Tibial nerve (tissue), 4 donors: ENCODE measurements around the gene FGGY. TPM values are rescaled to one million over a fixed set of nuclear protein-coding genes. Genes with fewer than 3 reads are reported as not detected.

Source experiments
- DNase-seq, 2 donors: peaks; one replicate each; pipeline ENCODE4 v3.0.0-alpha.2; 2019; ENCODE audit warnings: low spot score in 2 of 2
- H3K27ac ChIP-seq, 4 donors: fragments of 200-600 bp; sonication (generic) in 3 of 4; one replicate each; pipeline ENCODE4 v1.5.1; 2017 to 2019; ENCODE audit warnings: mild to moderate bottlenecking in 1 of 4
- H3K27me3 ChIP-seq, 2 donors: fragments of 200-600 bp; sonication (generic) in 1 of 2; one replicate each; pipeline versions ENCODE4 v1.5.1 to v1.6.0; 2017 to 2019
- H3K36me3 ChIP-seq, 3 donors: fragments of 200-600 bp; sonication (generic); one replicate each; pipeline ENCODE4 v1.5.1; 2018 to 2019
- H3K4me1 ChIP-seq, 4 donors: fragments of 200-600 bp; sonication (generic) in 3 of 4; one replicate each; pipeline ENCODE4 v1.5.1; 2017 to 2019
- H3K4me3 ChIP-seq, 4 donors: fragments of 200-600 bp; sonication (generic) in 3 of 4; one replicate each; pipeline ENCODE4 v1.5.1; 2017 to 2019; ENCODE audit warnings: mild to moderate bottlenecking in 1 of 4, moderate library complexity in 1 of 4
- H3K9me3 ChIP-seq, 4 donors: fragments of 200-600 bp; sonication (generic) in 3 of 4; one replicate each; pipeline ENCODE4 v1.5.1; 2017 to 2019
- EP300 ChIP-seq, 2 donors: sonication (generic); formaldehyde crosslinking; IDR thresholded peaks; one replicate each; pipeline ENCODE4 v1.6.1; 2017; ENCODE audit warnings: antibody characterized with exemption in 2 of 2, mild to moderate bottlenecking in 1 of 2
- POLR2A ChIP-seq, 2 donors: fragments of 450-650 bp; IDR thresholded peaks; one replicate each; pipeline ENCODE4 v1.6.1; 2017; ENCODE audit warnings: antibody characterized with exemption in 2 of 2, mild to moderate bottlenecking in 2 of 2, moderate library complexity in 2 of 2
- WGBS, 2 donors: methylation state at CpG; one replicate each; pipeline ENCODE4 v1.1.5; 2018; 5-methylcytosine and 5-hydroxymethylcytosine counted together
- total RNA-seq, 4 donors: library from RNA; depleted of rRNA; stranded (reverse); fragments of >200 nt; gene quantifications; one replicate each; pipeline ENCODE4 v1.1.0, GENCODE V29; 2016
- TF ChIP-seq, protein P1 (sequence below), 5 experiments: fragments of 200-600 bp in 3 of 5; fragments of 450-650 bp in 2 of 5; sonication (generic) in 3 of 5; IDR thresholded peaks; one replicate each; pipeline ENCODE4 v1.5.1; 2016 to 2019; ENCODE audit warnings: antibody characterized with exemption in 5 of 5, mild to moderate bottlenecking in 3 of 5, moderate library complexity in 2 of 5

The FGGY gene
- total RNA-seq, 4 donors from 2014 or later, result 27.0 to 40.6 (median 32.9) TPM

DNA sequence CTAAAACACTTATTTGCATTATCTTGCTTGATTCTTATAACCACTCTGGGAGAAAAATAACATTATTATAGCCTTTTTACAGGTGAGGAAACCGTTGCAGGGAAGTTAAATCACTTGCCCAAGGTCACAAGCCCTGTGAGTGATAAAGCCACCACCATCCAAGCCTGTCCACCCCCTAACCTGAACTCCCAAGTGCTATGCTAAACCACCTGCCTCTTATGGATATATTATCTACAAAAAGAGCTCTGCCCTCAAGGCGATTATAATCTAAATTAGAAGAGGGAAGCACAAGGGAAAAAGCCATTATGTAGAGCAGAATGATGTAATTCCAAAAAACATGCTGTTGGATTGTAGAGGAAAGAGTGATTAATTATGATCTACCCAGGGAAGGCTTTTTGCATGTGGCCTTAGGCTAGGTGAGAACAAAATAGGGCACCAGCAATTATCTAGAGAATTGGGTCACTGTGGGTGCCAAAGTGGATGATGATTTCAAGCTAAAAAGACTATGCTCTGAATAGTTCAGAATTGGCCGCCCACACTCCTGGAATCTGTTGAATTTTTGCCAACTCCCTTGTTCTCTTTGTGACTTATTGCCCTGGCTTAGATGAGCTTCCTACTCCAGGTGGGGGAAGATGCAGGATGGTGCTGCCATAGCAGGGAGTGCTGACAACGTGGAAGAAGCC, 205.3 kb downstream of the FGGY start:
- no peak overlapping the region for H3K4me3 ChIP-seq
- H3K27me3 ChIP-seq, result no peaks in the 10 kb centered on the region
- no peak for DNase-seq
- no peak overlapping the region for H3K27ac ChIP-seq
- H3K36me3 ChIP-seq, result no peaks in the 10 kb centered on the region
- H3K4me1 ChIP-seq, result peaks cover 0 to 26% (median 0%) of the 10 kb centered on the region in 4 donors
- WGBS, 2 donors, result 73% methylated on average over 4 of the region's 4 CpGs
- TF ChIP-seq POLR2A (IDR thresholded peaks at IDR 0.05), result no peak
- TF ChIP-seq EP300 (IDR thresholded peaks at IDR 0.05), result no peak
- TF ChIP-seq, protein P1, sequence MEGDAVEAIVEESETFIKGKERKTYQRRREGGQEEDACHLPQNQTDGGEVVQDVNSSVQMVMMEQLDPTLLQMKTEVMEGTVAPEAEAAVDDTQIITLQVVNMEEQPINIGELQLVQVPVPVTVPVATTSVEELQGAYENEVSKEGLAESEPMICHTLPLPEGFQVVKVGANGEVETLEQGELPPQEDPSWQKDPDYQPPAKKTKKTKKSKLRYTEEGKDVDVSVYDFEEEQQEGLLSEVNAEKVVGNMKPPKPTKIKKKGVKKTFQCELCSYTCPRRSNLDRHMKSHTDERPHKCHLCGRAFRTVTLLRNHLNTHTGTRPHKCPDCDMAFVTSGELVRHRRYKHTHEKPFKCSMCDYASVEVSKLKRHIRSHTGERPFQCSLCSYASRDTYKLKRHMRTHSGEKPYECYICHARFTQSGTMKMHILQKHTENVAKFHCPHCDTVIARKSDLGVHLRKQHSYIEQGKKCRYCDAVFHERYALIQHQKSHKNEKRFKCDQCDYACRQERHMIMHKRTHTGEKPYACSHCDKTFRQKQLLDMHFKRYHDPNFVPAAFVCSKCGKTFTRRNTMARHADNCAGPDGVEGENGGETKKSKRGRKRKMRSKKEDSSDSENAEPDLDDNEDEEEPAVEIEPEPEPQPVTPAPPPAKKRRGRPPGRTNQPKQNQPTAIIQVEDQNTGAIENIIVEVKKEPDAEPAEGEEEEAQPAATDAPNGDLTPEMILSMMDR (IDR thresholded peaks at IDR 0.05), result no peak
- H3K9me3 ChIP-seq, result no peaks in the 10 kb centered on the region

DNA sequence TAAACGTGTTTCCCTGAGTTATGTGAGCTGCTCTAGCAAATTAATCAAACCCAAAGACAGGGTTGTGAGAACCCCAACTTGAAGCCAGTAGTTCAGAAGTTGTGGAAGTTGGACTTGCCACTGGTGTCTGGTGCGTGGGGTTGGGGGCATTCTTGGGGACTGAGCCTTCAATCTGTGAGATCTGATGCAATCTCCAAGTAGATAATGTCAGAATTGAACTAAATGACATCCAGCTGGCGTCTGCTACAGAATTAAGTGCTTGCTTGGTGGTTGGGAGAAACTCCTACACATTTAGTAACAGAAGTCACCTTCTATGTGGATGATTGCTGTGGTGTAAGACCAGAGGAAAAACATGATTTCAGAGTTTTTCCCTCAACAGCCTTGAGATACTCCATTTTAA, 207.4 kb downstream of the FGGY start:
- H3K27ac ChIP-seq, result no peak overlapping the region
- no peaks in the 10 kb centered on the region for H3K27me3 ChIP-seq
- peaks cover 0 to 34% (median 0%) of the 10 kb centered on the region in 4 donors for H3K4me1 ChIP-seq
- WGBS, 2 donors, result 78 to 90% methylated on average over 3 of the region's 3 CpGs
- no peak overlapping the region for H3K4me3 ChIP-seq
- no peaks in the 10 kb centered on the region for H3K9me3 ChIP-seq
- TF ChIP-seq POLR2A (IDR thresholded peaks at IDR 0.05), result no peak
- no peak for TF ChIP-seq EP300 (IDR thresholded peaks at IDR 0.05)
- TF ChIP-seq, protein P1 (IDR thresholded peaks at IDR 0.05), result no peak
- no peak for DNase-seq
- no peaks in the 10 kb centered on the region for H3K36me3 ChIP-seq

DNA sequence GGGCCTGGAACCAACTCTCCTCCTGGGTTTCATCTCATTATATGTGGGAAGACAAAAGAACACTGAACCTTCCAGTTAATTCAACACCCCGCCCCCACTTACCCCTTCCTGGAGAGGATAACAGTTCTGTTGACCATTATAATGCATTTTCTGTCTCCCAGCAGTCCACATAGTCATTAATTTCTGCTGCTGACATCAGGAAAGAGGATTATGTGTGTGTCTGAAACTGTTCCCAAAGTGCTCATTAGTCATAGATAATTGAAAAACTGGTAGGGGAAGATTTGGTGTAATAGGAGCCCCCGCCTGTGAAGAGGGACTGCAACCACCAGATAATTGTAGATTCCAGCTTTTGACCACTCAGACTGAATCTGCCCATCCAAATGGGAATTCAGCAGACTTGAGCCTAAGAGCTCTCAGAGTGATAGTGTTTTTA, 208.7 kb downstream of the FGGY start:
- WGBS, 2 donors, result 80% methylated on average over 2 of the region's 2 CpGs
- no peak overlapping the region for H3K27ac ChIP-seq

DNA sequence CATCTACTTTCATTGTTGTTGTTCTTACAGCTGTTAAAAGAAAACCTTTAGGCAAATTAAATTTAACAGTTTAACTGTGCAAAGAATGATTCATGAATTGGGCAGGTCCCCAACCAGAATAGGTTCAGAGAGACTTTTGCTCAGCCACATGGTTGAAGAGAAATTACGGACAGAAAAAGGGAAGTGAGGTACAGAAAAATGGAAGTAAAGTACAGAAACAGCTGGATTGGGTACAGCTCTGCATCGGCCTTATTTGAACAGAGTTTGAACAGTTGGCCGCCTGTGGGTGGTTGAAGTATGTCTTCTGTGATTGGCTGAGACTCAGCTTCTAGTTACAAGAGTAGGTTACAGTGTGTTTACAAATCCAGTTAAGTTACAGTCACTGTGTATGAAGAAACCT, 210.1 kb downstream of the FGGY start:
- TF ChIP-seq, protein P1 (IDR thresholded peaks at IDR 0.05), result no peak
- TF ChIP-seq EP300 (IDR thresholded peaks at IDR 0.05) (no peak), POLR2A (IDR thresholded peaks at IDR 0.05) (no peak)
- no peaks in the 10 kb centered on the region for H3K27me3 ChIP-seq
- WGBS, 2 donors, result 46 to 52% methylated on average over 3 of the region's 3 CpGs
- no peak overlapping the region for H3K4me3 ChIP-seq
- H3K27ac ChIP-seq, result peak overlapping the region in 1 of 4 donors; percentile 13
- DNase-seq, result no peak
- H3K36me3 ChIP-seq, result no peaks in the 10 kb centered on the region
- no peaks in the 10 kb centered on the region for H3K9me3 ChIP-seq
- peaks cover 0 to 49% (median 5%) of the 10 kb centered on the region in 4 donors for H3K4me1 ChIP-seq

More for the DNA sequence above, 208.7 kb downstream of the FGGY start:
- no peaks in the 10 kb centered on the region for H3K27me3 ChIP-seq
- no peak for DNase-seq
- H3K9me3 ChIP-seq, result no peaks in the 10 kb centered on the region
- peaks cover 0 to 36% (median 0%) of the 10 kb centered on the region in 4 donors for H3K4me1 ChIP-seq
- no peak overlapping the region for H3K4me3 ChIP-seq
- no peaks in the 10 kb centered on the region for H3K36me3 ChIP-seq
- TF ChIP-seq POLR2A (IDR thresholded peaks at IDR 0.05) (no peak), EP300 (IDR thresholded peaks at IDR 0.05) (no peak)
- TF ChIP-seq, protein P1 (IDR thresholded peaks at IDR 0.05), result no peak

DNA sequence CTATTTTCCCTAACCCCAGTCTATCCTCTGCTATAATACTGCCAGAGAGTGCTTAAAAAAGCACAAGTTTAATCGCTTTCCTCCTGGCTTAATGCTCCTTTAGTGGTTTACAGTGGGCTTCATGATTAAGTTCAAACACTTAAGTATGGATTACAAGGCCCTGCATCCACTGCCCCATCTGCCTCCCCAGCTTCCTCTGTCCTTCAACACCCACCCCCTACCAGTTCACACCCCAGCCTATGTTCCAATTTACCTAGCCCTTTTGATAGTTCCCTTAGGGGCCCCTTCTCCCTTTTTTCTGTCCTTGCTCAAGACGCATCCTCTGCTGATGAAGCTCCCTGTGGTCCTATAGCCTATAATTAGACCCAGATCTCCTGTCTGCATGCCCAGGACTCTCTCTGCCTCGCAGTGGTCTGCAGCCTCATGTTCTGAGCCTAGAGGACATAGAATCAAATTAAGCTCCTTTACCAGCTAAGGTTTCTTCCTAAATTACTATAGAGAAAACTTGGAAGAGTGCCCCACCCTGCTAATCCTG, 212.5 kb downstream of the FGGY start:
- TF ChIP-seq EP300 (IDR thresholded peaks at IDR 0.05) (no peak), POLR2A (IDR thresholded peaks at IDR 0.05) (no peak)
- TF ChIP-seq, protein P1 (IDR thresholded peaks at IDR 0.05), result no peak
- H3K9me3 ChIP-seq, result no peaks in the 10 kb centered on the region
- DNase-seq, result no peak
- no peak overlapping the region for H3K4me3 ChIP-seq
- peaks cover 0 to 59% (median 5%) of the 10 kb centered on the region in 4 donors for H3K4me1 ChIP-seq
- H3K27ac ChIP-seq, result no peak overlapping the region
- WGBS, 2 donors, result 84% methylated on average over 3 of the region's 3 CpGs
- H3K36me3 ChIP-seq, result peaks cover 0 to 4% (median 0%) of the 10 kb centered on the region in 3 donors
- H3K27me3 ChIP-seq, result no peaks in the 10 kb centered on the region
